GM21381 (cell line): ENCODE measurements around the gene SNX11.

Experiments
- ATAC-seq: cut with Tn5 transposase; IDR thresholded peaks from one replicate; pipeline ENCODE4 v1.9.1; 2021; ENCODE audit warnings: mild to moderate bottlenecking, moderate library complexity; ENCODE audit not compliant: unreplicated experiment

SNX11 gene

DNA sequence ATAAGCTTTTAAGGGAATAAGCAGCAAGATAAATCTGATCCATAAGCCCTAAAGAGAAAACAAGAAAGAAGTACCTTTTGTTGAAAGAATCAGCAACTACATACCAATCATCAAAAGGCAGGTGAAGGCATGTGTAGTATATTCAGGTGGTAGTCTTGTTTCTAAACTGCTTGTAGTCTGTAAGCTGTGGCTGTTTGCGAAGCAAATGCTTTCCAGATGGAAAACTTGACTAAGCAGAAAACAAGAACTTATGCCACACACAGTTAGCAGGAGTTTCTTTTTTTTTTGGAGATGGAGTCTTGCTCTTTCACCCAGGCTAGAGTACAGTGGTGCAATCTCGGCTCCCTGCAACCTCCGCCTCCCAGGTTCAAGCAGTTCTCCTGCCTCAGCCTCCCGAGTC lies 12.0 kb upstream of the SNX11 start:
- ATAC-seq = no peak

DNA sequence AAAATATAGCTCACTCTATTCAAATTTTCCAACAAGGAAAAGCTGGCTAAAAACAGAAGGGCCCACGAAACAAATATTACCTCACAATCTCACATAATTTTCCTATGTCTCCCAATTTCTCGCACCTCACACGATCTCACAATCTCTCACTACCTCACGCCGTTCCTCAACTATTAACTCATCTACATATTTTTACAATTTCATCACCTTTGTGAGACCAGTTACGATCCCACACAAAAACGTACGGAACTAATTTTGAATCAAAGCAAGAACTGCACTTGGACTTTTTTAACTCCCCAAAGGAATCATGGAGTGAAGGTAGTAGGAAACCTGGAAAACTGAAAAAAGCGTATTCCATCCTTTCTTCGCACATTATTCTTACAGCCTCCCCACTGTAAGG lies 7.4 kb upstream of the SNX11 start:
- ATAC-seq = no peak

DNA sequence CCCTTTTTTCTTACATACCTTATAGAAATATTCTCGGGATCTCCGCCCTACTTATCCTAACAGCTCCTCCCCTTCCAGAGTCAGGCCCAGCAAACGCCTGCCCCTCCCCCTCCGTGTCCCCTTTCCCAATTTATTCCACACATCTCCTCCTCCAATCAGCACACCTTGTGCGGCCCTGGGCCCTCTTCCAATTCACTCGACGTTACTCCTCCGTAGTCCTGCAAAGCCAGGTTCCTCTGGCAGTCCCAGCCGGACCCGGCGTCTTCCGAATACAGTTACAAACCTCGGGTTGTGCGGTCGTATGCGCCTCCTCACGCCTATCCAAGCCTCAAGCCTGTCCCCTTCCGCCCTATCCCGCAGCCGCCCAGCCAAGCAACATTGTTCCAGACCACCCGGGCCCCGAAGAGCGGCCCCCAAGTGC lies 7.0 kb upstream of the SNX11 start:
- no peak for ATAC-seq

DNA sequence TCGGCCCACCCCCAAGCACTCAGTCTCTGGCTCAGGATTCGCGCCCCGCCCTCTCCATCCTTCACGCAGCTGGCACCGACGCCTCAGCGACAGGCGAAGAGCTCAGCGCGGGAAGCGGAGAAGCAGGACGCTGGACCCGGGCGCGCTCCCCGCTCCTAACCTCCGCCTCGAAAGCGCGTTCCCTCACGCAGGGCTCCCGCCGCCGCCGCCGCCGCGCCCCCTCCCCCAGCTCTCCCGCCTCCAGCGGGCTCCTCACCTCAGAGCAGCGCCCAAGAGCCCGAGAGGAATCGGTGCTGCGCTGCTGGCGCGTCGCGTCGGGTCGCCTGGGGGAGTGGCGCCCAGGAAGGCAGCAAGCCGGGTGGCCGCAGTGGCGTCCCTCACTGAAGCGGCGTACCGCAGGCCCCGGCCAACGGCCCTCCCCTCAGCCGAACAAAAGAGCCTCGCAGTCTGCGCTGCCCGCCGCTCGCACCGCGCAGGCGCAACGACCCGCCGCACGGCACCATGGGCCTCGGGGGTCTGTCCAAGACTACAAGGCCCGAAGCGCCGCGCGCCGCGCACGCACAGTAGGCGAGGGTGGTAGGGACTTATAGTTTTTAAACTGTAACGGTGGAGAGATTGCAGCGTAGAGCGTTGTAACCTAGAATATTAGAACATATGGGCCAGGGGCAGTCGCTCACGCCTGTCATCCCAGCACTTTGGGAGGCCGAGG lies 6.4 kb upstream of the SNX11 start, which contains the start of gene CBX1:
Gene CBX1, minus strand, starts transcription at position 467 of the 709 bp plus-strand sequence. CDS start 24,474 bp downstream, outside the sequence.
- ATAC-seq = peak; percentile 84

DNA sequence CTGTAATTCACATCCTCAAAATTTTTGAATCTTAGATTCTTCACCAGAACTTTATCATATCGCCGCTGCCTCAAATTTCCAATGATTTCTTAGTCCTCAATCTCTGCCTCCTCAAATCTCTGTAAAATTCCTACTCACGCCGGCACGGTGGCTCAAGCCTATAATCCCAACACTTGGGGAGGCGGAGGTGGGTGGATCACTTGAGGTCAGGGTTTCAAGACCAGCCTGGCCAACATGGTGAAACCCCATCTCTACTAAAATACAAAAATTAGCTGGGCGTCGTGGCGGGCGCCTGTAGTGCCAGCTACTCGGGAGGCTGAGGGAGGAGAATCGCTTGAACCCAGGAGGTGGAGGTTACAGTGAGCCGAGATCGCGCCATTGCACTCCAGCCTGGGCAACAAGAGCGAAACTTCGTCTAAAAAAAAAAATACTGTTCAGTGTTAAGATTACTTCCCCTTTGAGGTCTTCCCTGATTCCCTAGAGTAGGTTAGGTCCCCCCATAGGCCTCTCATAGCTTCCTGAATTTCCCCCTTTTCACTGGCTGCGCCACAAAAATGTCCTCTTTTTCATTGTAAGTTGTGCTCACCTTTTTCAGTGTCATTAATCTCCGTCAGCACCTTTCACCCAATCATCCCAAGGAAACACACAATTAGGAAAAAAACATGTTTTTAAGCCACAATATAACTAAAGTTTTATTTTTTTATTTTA lies 5.4 kb upstream of the SNX11 start:
- no peak for ATAC-seq

DNA sequence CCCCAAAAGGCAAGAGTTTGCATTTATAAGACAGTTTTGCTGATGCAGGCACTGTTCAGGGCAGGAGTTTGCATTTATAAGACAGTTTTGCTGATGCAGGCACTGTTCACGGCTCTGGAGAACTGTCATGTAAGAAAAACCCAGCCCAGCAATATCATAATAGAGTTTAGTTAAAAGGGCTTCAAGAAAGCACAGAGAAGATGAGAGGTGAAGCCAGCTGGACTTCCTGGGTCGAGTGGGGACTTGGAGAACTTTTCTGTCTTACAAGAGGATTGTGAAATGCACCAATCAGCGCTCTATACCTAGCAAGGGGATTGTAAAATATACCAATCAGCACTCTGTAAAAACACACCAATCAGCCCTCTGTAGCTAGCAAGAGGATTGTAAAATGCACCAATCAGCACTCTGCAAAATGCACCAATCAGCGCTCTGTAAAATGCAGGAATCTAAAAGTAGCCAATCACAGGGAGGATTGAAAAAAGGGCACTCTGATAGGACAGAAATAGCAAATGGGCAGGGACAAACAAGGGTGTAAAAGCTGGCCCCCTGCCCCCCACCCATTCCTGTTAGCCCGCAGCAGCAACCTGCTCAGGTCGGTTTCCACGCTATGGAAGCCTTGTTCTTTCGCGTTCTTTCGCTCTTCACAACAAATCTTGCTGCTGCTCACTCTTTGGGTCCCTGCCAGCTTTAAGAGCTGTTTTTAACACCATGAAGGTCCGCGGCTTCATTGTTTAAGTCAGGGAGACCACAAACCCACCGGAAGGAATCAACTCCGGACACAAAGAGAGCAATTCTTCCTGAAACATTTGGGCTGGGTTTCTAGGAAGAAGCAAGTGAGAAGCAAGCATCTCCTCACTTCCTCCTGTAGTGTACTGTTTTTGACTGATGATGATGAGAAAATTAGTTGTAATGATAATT lies 4.5 kb upstream of the SNX11 start:
- ATAC-seq = no peak

DNA sequence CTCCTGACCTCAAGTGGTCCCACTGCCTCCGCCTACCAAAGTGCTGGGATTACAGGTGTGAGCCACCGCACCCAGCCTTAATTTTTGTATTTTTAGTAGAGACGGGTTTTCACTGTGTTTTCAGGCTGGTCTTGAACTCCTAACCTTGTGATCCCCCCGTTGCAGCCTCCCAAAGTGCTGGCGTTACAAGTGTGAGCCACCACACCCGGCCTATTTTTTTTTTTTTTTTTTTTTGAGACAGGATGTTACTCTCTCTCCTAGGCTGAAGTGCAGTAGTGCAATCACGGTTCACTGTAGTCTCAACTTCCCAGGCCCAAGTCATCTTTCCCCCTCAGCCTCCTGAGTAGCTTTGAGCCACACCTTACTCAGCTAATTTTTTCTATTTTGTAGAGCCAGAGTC lies 3.1 kb upstream of the SNX11 start:
- no peak for ATAC-seq

DNA sequence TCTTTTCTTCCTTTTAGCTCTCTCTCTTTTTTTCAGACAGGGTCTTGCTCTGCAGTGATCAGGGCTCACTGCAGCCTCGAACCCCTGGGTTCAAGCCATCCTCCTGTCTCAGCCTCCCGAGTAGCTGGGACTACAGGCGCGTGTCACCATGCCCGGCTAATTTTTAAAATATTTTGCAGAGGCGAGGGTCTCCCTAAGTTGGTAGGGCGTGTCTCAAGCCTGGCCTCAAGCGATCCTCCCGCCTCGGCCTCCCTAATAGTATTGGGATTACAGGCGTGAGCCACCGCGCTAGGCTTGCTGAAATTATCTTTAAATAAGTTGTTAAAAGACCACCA lies 797 bp upstream of the SNX11 start:
- no peak for ATAC-seq

DNA sequence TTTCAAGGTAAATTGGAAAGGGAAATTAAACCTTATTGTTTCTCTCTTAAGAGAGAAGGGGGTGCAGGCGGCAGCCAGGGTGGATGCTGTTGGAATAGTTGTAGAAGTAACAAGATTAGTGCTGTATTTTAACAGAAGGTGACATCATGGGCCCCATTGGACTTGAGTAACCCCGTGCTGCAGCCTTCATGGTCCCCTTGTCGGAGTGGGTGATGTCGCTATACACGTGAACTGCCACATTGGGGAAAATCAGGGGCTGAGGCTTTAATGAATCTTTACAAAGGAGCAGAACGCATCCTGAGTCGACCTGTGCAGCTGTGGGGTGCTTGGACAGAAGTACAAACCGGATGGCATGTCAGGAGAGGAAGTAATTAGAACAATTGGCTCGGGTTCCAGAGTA lies 3.2 kb downstream of the SNX11 start:
- ATAC-seq = no peak

DNA sequence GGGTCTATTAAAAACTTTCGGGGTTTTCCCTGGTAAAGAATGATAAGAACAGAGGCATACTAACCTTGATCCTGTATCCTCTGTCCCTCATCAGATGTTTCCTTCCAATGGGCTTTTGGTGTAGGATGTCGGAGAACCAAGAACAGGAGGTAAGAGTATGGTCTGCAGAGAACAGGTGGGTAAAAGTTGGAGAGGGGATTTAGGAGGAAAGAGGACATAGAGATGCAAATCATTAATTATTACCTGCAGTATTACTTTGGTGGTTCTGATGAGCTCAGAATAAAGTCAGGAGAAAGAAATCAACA lies 4.3 kb downstream of the SNX11 start:
- no peak for ATAC-seq

DNA sequence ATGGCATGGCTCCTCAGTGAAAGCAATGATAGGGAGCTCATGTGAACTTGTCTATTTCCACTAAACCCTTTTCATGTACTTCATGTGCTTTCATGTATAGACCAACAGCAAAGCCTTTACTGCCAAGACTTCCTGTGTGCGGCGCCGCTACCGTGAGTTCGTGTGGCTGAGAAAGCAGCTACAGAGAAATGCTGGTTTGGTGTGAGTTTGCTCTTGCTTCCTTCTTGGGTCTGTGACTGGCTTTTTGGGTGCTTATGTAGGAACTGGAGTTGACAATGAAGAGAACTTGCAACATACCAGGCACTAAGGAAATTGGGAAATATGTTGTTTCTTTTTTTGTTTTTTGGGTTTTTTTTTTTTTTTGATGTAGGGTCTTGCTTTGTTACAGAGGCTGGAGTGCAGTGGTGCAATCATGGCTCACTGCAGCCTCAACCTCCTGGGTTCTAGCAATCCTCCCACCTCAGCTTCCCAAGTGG lies 5.7 kb downstream of the SNX11 start:
- peak; percentile 46 for ATAC-seq

DNA sequence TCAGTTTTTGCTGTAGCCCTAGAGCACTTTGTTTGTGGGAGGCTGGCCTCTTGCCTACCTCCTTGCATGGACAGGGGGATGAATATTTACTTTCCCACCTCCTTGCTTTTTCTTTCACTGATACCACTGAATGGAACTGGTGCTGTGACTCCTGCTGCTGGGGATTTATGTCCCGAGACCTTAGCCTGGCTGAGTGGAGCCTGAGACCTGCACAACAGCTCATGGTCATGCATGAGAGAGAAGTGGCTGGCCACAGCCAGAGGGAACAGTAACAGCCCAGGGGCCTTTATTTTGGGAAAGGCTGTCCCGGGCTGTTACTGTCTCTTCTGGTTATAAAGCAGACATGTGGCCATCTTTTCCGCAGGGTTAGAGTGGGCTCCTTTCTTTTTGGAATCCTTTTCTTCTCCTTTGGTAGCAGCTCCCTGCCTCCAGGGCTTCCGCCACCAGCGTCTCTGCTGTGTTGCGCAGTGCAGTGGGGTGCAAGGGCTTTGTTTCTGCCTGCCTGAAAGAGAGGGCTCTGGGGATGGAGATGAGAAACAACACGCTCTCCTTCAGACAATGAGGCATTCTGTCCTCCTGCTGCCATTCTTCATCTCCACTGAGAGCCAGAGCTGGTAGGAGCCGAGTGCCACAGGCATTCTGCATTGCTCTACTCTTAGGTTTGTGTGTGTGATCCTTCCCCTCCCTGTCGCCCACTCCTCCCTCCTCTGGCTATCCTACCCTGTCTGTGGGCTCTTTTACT lies 14.5 kb downstream of the SNX11 start:
- no peak for ATAC-seq

DNA sequence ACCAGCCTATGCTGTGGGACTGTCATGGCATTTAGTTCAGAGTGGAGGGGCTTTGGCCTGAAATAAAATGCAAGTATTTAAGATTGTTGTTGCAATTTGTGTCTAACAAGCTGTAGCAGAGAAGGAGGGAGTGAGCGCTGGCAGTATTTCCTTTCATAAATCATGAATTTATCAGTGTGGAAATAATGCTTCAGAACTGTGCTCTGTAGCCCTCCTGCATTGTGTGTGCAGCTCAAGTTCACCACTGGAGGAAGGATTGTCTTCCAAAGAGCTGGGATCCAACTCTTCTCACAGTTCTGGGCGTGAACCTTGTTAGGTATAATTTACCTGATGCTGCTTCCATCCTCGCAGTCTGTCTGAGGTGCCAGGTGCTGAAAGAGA lies 15.1 kb downstream of the SNX11 start:
- ATAC-seq = no peak

DNA sequence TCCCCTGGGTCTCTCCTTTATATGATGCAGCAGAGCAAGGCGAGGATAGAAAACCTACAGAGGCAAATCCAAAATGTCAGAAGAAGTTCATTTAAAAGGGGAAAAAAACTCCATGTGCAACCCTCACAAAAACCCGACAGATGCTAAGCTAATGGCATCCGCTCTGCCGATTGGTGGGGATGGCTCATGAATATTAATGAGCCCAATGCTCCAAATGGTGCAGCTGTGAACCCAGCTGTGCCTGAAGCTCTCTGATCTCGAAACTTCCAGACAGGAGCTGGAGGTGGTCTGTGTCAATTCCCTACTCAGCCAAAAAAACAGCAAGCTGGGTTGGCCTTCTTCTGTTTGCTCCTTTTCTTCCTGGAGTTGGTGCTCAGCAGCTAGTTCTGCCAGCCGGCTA lies 15.5 kb downstream of the SNX11 start:
- ATAC-seq = no peak

DNA sequence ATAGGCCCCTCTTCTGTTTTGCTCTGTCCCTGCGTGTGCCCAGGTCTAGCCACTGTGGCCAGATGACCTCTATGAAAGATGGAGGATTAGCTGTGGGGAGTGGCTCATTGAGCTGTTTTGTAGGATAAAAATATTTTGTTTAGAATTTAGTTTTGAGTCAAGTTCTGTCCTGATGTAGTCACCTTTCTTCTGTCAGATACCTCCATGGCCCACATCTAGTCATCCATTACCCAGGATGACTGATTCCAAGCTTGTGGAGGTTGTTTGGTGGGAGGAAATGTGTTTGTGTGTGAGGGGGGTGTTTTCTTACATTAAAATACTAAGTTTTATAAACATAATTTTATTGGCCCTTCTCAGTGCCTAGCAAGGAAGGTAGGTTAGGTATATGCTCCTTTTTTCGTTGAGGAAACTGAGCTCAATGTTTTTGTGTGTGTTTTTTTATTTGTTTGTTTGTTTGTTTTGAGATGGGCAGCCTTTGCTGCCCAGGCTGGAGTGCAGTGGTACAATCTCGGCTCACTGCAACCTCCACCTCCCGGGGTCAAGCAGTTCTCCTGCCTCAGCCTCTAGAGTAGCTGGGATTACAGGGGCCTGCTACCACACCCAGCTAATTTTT lies 16.3 kb downstream of the SNX11 start:
- ATAC-seq = no peak

DNA sequence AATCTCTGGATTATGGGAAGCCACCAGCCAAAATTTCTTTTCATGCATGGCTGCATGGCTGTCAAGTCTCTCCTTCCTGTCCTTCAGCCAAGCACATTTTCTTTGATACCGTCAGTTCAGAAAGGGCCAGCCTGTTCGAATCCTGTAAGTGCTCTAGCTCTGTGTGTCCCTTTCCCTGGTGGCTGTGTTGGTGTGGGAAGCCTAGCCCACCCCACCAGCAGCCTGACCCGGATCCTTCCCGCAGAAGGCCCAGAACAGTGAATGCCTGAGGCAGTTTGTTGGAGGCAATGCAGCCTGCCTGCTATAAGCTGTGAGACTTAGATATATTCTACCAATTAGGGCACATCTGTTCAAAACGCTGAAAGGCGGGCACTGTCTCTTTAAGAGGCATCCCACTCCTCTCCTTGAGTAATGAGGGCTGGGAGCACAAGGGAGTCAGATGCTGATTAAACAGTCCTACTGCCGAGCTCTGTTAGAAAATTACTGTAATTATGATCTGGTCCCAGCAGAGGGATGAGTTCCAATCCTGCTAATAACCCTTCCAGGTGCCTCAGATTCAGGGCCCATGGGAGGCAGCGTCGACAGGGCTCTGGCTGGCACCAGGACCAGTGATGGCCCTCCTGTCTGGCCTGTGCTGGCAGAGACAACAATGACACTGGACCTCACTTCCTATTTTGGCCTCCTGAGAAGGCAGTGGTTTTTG lies 18.4 kb downstream of the SNX11 start:
- no peak for ATAC-seq

DNA sequence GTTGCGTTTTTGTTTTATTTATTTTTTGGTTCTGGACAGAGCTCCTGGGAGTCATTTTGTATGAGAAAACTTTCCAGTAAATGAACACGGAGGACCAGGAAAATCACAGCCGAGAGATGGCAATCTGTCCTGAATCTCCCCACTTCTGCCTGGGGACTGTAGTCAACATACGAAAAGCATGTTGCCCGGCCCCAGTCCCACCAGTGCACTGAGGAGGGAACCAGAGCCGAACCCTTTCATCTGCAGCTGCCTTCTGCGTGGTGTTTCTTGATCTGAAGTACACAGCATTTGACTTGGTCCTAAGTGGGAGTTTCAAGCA lies 18.9 kb downstream of the SNX11 start:
- no peak for ATAC-seq

DNA sequence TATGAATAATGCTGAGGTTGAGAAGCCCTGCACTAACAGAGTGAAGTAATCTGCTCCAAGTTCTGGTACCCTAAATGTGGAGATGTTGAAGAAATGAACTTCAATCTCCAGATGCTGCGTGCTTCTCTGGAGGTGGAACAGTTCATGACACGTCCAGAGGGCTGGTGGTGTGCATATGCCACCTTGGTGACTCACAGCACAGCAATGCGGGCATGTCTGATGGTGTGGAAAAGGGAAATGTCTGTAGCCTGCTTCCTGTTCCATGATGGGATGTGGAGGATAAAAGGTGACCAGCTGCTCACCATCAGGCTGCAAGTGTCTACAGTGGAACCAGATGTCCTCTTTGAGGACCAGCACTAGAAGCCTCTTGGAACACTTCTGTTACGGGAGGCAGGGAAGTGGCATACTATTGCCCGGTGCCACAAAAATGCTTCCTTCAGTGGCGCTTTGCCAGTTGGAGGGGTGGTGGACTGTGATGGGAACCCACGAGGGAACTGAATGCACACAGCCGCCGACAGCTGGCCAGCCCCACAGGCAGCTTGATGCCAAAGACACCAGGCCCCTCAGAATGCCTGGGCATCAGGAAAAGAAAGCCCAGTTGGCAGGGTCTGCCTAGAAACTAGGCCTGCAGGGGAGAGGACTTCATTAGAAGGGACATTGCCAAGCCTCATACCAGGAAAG lies 19.9 kb downstream of the SNX11 start:
- ATAC-seq = no peak

DNA sequence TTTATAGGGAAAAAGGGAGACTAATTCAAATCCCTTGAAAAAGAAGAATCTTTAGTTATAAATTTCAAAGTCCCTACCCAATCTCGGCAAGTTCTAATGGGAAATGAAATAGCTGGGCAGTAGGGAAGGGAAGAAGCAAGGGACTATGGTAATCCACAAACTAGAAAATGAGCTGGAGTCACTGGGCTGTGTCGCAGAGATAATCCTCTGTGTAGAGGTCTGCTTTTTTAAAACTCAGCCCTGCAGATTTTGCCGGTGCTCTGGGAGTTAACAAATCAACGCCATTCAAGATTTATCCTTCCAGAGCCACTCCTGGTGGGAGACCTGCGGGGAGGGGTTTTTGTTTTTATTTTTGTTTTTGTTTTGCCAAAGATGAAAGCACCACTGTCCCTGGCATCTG lies 20.8 kb downstream of the SNX11 start:
- no peak for ATAC-seq

DNA sequence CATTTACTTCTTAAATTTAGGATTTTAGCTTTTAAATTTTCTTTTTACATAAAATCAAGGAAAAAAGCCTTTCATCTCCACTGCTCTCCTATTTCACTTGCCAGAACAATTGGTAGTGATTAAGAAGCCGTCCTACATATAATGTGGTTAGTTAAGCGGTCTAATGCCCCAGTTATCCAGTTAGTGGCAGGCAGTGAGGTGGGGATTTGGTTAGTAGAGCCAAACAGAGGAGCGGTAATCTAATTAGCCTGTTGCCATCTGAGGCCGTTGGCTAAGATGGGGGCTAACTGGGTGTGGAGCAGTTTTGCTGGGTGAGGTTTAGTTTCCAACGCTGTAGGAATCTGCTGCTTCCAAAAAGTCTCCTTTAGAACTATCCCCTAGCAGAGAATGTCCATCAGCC lies 22.4 kb downstream of the SNX11 start:
- ATAC-seq = no peak
